ENCODE measurements around the gene CRADD.

DNA sequence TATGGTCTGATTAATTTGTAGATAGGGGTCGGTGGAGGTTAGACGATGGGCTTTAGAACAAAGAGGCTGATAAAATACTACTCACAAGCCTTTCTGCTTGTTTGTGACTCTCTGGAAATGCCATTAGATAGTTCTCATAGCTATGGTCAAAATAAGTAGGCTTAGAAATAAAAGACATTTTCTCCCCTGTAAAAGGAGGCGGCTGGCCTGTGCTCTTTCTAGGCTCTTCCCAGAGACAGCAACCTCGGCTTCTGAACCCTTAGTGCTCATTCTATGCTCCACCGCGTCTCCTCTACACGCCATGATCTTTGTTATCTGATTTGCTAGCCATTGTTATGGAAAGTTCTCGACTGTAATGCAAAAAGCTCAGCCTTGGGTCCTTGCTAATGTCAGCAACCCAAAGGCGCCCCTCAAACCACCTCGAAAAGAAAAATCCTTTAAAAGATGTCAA, 64.5 kb downstream of the CRADD start:
- TF ChIP-seq, protein P1, sequence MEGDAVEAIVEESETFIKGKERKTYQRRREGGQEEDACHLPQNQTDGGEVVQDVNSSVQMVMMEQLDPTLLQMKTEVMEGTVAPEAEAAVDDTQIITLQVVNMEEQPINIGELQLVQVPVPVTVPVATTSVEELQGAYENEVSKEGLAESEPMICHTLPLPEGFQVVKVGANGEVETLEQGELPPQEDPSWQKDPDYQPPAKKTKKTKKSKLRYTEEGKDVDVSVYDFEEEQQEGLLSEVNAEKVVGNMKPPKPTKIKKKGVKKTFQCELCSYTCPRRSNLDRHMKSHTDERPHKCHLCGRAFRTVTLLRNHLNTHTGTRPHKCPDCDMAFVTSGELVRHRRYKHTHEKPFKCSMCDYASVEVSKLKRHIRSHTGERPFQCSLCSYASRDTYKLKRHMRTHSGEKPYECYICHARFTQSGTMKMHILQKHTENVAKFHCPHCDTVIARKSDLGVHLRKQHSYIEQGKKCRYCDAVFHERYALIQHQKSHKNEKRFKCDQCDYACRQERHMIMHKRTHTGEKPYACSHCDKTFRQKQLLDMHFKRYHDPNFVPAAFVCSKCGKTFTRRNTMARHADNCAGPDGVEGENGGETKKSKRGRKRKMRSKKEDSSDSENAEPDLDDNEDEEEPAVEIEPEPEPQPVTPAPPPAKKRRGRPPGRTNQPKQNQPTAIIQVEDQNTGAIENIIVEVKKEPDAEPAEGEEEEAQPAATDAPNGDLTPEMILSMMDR (IDR thresholded peaks at IDR 0.05 in 4 of 5, conservative IDR thresholded peaks at IDR 0.05 in 1 of 5) = no peak
- no peak for TF ChIP-seq POLR2A (IDR thresholded peaks at IDR 0.05)

Data from gastrocnemius medialis (tissue), 4 donors.